Subcutaneous adipose tissue (tissue), 4 donors: ENCODE measurements around the gene AGPAT4. TPM values are rescaled to one million over a fixed set of nuclear protein-coding genes. Genes with fewer than 3 reads are reported as not detected.

Source experiments
- total RNA-seq, 4 donors: library from RNA; depleted of rRNA; stranded (reverse); fragments of >200 nt; gene quantifications; one replicate each; pipeline ENCODE4 v1.1.0, GENCODE V29; 2016
- TF ChIP-seq, protein P1 (sequence below): fragments of 450-650 bp; IDR thresholded peaks from one replicate; pipeline ENCODE4 v1.5.1; 2016; ENCODE audit warnings: low read depth, mild to moderate bottlenecking, control low read depth, antibody characterized with exemption, moderate library complexity

The AGPAT4 gene
- total RNA-seq, 4 donors from 2014 or later: 5.1 to 18.5 (median 7.6) TPM

- TF ChIP-seq, protein P1, sequence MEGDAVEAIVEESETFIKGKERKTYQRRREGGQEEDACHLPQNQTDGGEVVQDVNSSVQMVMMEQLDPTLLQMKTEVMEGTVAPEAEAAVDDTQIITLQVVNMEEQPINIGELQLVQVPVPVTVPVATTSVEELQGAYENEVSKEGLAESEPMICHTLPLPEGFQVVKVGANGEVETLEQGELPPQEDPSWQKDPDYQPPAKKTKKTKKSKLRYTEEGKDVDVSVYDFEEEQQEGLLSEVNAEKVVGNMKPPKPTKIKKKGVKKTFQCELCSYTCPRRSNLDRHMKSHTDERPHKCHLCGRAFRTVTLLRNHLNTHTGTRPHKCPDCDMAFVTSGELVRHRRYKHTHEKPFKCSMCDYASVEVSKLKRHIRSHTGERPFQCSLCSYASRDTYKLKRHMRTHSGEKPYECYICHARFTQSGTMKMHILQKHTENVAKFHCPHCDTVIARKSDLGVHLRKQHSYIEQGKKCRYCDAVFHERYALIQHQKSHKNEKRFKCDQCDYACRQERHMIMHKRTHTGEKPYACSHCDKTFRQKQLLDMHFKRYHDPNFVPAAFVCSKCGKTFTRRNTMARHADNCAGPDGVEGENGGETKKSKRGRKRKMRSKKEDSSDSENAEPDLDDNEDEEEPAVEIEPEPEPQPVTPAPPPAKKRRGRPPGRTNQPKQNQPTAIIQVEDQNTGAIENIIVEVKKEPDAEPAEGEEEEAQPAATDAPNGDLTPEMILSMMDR: no peak
Observed at GRCh38 chr6:161266513-161267230, 7.2 kb downstream of the AGPAT4 start.

- TF ChIP-seq, protein P1: no peak
Observed at GRCh38 chr6:161265975-161266374, 7.9 kb downstream of the AGPAT4 start.

- TF ChIP-seq, protein P1: no peak
Observed at GRCh38 chr6:161265554-161265953, 8.3 kb downstream of the AGPAT4 start.

DNA sequence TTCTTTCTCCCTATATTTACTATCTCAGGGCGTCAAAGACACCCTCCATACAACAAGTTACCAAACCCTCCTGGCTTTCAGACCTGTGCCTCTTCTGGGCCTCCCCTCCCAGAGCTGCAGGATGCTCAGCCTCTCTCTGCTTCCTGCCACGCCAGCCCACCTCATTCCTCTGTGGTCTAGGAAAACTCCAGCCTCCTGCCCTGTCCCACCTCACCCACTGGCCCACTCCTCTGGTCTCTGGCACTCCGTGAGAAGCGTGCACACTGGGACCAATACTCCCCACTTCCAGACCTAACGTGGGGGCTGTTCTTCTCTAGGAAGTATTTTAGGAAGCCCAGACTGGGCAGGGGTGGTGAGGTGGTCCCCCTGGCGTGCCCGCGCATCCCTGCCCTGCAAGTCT, 9.7 kb downstream of the AGPAT4 start:
- TF ChIP-seq, protein P1: no peak

DNA sequence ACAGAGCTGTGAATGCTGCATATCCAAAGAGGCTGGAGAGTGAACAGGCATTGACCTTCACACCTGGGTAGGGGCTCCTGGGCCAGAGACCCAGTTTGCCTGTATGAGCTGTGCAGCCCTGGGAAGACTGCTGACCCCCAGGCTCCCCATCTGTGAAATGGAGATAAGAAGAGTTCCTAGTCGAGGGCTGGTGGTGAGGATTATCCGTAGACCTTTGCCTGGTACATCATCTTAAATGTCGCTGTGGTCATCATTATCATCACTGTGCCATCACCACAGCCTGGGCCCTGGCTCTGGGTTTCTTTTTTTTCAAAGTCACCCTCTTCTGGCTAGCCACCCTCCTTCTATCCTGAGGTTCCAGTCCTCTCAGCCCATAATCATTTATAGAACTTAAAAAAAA, 12.0 kb downstream of the AGPAT4 start:
- TF ChIP-seq, protein P1: no peak

DNA sequence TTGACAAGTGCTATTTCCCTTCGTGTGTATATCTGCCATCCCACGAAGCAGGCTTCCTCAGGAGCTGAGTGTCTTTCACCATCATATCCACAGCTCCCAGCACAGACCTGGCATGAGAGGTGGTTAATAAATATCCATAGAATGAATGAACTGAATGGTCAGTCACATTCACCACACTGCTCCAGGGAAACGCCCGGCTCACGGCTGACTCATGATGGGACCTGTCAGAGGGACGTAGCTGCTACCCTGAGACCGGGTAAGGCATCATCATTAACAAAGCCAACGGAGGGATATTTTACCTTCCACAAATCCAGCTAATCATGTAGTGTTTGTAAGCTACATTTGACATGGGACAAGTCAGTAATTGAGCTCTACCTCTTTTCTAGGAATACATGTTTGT, 12.5 kb downstream of the AGPAT4 start:
- TF ChIP-seq, protein P1: no peak

GRCh38 chr6:161259302-161259701, 14.6 kb downstream of the AGPAT4 start:
- TF ChIP-seq, protein P1: no peak
